Cerebellar cortex (tissue), 1 donor: ENCODE data around the gene MED9.
"Not testable (repeated sequence)": the region's sequence is repeated elsewhere in the genome, so short reads cannot be mapped to it uniquely, and the experiment has no call there.

ENCODE experiments used
- DNase-seq: peaks from one replicate; pipeline ENCODE4 v3.0.0-alpha.2; 2015; ENCODE audit warnings: low spot score

The MED9 gene

DNA sequence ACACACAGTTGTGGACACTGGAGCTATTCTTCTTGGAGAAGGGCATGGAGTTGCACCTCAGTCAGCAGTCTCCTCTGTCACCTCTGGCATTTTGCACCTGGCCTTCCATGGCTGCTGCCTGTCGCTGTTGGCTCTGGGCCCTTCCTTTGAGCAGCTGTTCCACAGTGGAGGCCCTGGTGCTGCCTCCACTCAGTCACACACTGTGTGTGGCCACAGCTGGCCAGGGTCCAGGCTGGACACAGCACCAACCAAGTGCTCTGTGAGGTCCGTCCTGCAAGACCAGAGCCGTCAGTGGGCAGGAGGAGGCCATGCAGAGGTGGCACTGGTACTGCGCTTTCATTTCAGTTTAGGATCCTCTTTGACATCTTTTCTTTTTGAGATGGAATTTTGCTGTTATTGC, 21.6 kb upstream of the MED9 start:
- no peak for DNase-seq

DNA sequence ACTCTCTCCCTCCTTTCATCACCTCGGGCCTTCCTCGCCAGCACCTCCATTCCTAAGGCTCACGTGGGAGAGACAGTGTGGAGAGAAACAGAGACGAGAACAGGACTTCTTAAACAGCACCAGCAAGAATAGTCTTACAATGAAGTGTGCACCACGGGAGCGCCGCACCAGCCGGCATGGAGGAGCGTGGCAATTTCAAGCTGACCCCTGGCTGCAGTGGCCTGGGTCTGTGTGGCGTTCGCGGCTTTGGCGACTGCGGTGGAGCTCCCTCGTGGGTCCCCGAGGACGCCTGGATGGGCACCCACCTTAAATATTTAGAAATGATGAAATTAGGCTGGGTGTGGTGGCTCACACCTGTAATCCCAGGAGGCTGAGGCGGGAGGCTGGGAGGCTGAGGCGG, 20.5 kb upstream of the MED9 start:
- no peak for DNase-seq

DNA sequence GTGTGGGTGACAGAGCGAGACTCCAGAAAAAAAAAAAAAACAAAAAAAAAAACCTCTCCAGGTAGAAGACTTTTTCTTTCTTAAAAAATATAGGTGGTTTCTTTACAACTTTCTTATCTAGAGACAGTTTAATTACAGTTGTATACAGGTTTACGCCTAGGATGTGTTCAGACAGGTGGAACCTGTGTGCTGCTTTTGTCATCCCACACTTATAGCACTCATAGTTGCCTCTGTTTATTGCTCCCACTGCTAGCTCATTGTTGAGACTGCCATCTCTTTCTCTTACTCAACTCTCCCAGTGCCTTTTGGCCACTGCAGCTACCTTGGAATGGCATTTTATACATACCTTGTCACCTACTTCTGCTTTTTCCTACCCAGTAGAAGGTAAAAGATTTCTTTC, 19.1 kb upstream of the MED9 start:
- DNase-seq = no peak

DNA sequence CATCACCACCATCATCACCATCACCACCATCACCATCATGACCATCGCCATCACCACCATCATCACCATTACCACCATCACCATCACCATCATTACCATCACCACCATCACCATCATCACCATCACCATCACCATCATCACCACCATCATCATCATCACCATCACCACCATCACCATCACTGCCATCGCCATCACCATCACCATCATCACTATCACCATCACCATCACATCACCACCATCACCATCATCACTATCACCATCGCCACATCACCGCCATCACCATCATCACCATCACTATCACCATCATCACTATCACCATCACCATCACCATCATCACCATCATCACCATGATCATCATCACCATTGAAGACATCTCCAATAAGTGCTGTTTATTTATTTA, 16.8 kb upstream of the MED9 start:
- DNase-seq = no peak

DNA sequence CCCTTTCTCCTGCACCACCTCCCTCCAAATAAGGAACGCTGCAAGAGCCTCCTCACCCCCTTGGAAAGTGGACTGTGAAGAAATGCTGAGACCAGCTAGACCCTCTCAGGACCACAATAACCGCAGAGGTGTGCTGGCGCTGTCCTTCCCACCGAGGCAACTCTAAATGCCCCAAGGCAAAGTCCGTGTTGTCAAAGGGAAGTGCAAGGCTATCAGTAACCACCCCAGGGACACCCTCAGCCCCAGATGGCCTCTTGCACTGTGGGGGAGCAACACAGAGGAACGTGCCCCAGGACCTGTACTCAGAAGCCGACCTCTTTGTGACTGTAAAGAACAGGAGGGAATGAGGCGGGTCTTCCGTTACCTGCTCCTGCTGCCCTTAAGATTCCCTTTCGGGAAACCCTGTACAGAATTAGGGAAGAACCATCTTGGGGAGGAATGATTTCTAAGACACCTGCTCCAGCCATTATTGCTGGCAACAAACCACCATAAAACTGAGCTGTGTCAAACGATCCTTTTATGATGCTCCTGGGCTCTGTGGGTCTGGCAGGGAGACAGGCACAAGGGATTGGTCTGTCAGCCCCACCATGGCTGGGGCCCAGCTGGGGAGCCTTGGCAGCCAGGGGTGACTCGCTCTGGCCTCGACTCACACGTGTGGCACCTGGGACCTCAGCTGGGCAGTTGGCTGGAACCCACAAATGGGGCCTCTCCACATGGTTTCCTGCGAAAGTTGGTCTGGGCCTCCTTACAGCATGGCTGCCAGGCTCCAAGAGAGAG, 14.6 kb upstream of the MED9 start:
- no peak for DNase-seq

DNA sequence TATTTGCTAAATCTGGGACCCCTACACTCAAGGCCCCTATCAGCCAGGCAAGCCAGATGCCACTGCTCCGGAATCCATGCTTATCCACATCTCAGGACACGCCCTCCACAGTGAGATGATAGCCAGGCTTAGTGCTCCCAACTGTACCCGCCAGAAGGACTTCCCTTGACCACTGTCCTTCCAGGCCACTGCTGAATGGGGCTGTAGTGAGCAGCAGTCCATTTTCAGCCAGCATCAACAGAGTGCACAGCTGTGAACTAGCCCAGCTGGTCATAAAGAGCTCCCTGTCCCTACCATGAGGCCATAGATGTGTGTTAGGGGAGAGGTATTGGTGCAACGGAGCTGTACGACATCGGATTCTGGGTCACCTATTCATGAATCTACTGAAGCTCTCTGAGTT, 13.0 kb upstream of the MED9 start:
- no peak for DNase-seq

DNA sequence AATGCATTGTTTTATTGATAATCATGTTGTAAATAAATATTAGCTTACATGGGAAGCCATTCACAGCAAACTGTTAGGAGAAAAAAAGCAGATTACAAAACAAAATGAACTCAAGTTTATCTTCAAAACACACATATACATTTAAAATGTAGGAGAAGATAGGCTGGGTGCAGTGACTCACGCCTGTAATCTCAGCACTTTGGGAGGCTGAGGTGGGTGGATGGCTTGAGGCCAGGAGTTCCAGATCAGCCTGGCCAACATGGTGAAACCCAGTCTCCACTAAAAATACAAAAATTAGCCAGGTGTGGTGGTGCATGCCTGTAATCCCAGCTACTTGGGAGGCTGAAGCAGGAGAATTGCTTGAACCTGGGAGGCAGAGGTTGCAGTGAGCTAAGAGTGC, 10.9 kb upstream of the MED9 start:
- DNase-seq = not testable (repeated sequence)

DNA sequence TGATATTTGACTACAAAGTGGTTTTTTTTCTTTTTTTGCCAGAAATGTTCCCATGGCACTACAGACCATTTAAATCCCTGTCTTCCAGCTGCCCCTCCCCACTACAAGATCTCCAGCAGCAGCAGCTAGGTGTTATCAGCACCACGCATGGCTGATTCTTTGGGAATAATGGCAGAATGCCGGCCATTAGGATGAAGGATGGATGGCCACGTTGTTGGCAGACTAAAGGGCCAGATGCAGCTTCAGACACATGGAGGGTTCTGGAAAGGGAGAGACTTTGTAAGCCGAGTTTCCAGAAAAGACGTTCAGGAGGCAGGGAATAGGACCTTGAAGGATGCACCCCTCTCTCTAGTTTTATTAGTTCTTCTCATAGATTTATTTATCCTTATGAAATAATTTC, 10.3 kb upstream of the MED9 start:
- peak; percentile 74 for DNase-seq

DNA sequence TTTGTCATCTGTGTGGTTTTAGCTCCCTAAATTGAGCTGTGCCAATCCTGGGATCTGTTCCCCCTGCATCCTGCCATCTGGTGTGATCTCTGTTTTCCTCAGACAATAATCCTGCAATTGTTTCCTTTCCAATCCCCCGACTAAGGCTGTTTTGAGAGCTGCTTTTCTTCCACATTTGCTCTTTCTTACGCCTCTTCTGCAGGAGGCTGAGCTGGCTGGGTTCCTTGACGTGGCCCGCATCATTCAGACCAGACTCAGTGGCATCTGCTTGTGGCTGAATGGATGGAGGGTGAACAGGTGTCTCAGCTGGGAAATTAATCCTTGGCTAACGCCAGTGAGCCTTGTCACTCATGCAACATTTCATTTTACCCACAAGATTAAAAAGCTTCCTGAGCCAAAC, 9.8 kb upstream of the MED9 start:
- DNase-seq = peak; percentile 81

DNA sequence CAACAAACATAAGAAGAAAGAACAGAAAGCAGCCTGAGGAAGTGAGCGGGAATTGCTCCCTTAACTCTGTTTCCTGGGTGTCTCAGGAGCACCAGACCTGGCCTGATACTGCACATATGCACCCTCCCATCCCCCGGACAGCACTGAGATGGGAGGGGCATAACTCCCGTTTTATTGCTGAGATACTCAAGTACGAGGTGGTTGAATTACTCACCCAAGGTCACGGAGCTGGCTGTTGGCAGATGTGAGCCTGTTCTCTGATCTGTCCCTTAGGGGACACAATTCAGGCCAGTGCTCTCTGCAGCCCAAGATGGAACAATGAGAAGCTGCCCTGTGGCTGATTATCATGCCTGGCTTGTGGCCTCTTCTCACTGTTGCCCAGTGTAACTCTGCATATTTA, 9.1 kb upstream of the MED9 start:
- DNase-seq = peak; percentile 24

DNA sequence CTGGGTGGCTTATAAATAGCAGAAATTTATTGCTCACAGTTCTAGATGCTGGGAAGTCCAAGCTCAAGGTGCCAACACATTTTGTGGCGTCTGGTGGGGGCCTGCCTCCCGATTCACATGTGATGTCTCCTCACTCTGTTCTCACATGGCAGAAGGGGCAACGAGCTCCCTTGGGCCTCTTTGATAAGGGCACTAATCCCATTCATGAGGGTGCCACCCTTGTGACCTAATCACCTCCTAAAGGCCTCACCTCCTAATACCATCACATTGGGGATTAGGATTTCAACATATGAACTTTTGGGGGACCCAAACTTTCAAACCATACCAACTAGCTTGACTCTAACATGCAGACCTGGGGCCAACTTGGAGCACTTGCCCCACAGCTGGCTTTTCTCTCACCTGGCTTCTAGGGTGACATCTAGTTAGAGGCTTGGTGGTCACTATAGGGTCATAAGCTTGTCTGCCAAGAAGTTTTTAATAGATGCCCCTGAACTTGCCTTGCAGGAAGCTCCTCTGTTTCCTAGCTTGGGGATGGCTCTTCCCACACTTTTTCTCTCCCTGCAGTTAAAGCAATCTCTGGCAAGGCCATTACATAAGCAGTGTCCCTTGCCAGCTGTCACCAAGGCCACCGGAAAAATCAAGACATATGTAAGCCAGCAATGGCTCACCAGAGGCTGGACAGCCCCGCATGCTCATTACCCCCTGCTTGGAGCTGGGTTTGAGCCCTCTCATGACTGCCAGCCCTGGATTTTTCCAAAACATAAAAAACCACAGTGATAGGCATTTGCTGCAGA, 8.4 kb upstream of the MED9 start:
- DNase-seq = peak; percentile 88

DNA sequence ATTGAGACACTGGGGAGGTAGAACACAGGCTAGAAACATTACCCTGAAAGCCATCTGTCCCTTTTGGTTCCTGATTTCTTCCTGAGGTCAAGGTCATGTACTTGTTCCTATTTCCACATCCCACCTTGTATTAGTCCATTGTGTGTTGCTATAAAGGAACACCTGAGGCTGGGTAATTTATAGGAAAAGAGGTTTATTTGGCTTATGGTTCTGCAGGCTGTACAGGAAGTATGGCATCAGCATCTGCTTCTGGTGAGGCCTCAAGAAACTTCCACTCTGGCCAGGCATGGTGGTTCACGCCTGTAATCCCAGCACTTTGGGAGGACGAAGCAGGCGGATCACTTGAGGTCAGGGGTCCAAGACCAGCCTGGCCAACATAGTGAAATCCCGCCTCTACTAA, 7.4 kb upstream of the MED9 start:
- DNase-seq = no peak

DNA sequence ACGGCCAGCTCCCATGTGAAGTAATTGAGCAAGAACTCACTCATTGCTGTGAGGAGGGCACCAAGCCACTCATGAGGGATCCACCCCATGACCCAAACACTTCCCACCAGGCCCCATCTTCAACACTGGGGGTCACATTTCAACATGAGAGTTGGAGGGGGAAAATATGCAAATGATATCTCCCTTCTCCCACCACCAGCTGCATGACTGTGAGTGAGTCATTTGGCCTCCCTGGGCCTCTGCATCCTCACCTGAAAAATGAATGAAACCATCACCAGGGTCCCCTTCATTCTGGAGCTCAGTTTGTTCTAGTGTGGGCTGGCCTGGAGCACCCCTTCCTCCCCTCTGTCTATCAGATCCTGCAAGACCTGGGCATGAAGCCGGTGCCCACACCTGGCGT, 6.8 kb upstream of the MED9 start:
- no peak for DNase-seq

DNA sequence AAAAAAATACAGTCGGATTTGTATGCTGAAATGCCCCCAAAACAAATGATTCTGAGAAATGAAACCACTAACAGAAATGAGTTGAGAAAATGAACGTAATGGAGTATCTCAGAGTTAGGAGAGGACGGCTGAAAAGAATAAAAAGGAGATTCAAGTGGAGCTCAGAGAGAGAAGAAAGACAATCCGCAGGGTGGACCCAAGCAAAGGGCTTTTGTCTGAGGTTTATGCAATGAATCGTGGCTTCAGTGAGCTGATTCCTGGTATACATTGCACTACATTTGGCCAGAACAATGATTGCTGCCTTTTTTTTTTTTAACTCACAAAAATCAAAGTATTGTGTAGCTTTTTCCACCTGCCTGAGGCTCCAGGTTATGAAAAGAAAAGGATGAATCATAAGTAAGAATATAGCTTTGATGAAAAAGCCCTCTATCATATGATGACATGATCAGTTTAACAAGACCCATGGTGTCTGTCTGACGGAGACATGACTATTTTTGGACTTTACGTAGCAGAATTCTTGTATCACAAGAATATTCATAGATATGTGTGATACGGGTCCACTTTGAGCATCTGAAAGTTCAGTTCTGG, 4.4 kb upstream of the MED9 start:
- no peak for DNase-seq

DNA sequence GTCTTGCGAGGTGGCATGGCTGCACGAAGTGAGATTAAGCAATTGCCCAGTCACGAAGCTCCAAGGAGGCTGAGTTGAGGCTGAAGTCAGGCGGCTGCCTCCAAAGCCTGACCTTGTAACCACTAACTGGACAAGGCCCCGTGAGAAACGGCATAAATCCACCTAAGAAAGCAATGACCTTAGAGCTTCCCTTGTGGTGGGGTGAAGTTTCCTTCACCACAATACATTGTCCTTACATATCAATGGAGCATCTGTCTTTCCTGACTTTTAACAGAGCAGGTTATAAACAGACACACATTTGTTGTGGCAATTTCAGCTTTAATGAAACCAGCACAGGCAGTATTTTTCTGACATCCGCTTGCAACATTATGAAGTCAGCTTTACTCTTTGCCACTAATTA, 2.5 kb upstream of the MED9 start:
- DNase-seq = no peak

DNA sequence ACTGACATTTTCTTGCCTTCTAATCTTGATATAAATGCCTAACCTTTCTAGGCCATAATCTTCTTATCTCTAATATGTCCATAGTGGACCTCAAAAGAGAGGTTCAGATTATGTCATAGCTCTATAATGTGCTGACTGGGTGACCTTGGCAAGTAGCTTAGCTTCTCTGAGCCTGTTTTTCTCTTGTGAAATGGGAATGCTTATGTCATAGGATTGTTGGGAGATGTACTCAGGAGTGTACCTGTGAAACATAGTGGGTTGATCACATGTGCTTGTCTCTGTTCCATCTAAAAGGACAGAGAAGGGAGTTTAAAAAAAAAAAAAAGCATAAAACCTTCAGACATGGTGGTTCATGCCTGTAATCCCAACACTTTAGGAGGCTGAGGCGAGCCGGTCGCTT, 2.4 kb downstream of the MED9 start:
- DNase-seq = no peak

DNA sequence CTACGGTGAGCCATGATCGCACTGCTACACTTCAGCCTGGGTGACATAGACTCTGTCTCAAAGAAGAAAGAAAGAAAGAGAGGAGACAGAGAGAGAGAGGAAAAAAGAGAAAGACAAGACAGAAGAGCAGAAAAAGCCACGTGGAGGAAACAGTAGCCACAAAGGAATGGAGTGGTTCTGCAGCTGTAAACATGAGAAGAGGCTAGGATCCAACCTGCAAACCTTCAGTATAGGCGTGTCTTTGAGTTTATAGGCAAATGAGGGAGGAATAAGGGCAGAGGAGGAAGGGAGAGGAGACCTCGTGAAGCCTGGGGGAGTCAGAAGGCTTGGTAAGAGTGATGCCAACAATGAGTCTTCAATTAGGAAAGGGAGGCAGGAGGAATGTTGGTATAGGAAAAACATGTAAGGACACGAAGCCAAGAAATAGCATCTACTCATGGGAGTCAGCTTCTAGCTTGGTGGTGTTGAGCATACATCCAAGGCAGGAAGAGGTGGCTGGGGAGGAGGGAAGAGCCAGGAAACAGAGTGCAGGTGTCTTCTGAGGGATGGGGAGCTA, 3.9 kb downstream of the MED9 start:
- no peak for DNase-seq

DNA sequence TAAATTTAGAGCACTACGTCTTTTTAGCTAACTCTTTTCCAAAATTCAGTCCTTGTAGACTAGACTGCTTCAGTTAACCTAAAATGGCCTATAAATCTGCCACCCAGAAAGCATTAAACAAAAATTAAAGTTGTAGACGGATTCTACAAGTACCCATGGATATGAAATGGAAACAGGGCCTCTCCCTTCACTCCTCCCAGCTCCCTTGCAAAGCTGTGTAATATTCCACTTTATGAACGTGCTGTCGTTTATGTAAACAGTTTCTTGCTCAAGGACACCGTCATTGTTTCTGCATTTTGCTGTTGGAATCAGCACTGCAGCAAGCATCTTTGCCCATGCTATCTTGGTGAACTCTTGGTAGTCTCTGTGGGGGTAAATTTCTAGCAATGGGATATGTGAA, 5.1 kb downstream of the MED9 start:
- no peak for DNase-seq

DNA sequence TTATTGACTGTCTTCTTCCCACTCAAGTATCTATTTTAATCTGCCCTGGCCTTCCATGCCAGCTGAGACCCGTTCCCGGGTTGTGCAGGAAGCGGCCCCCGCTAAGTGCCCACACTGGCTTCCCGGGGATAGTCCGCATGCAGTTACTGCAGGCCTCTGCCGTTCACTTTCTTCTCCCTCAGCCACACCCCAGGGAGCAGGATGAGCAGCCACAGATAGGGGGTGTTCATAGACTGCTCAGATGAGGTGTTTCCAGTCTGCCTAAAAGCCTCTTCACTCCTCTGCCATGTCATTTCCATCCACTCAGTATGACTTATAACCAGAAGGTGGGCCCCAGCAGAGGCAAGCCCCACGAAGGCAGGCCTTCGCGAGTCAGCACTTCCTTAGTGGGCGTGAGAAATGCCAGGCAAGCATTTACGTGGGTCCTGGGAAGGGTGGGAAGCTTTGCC, 7.7 kb downstream of the MED9 start:
- no peak for DNase-seq

DNA sequence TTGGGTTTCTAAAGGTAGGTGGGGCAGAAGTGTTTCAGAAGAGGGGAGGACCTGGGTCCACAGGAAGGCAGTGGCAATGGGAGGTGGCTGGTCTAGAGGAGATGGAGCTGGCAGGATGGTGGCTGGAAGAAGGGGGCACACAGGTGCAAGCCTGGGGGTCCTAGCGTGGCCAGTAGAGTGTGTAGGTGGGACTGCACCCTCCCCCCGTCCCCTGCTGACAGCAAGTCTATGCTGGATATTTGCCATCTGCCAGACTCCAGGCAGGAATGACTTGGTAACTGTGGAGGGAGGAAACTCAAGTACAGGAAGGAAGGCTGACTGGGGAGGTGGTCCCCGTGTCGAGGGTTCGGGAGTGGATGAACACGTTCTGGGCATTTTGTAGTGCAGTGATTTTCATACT, 8.6 kb downstream of the MED9 start:
- DNase-seq = no peak

DNA sequence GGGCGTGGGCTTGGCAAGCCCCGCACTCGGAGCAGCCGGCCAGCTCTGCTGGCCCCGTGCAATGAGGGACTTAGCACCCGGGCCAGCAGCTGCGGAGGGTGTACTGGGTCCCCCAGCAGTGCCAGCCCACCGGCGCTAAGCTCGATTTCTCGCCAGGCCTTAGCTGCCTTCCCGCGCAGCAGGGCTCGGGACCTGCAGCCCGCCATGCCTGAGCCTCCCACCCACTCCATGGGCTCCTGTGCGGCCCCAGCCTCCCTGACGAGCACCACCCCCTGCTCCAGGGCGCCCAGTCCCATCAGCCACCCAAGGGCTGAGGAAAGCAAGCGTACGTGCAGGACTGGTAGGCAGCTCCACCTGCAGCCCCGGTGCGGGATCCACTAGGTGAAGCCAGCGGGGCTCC, 9.6 kb downstream of the MED9 start:
- not testable (repeated sequence) for DNase-seq

DNA sequence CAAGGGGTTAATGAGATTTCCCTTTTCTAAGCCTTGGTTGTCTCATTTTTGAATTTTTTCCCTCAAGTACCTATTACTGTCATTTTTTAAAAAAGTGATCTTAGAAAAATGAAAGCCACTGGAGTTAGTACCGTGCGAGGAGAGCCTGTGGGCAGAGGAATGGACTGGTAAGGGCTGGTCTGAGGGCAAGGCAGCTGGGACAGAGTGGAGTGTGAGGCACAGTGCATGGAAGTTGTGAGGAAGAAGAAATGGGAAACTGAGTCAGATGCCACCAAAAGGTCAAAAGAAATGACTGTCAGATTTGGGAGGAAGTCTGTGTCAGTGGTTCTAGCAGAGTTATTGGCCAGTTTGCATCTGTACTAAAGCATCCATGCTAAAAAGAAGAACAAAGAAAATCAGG, 11.2 kb downstream of the MED9 start:
- DNase-seq = no peak

DNA sequence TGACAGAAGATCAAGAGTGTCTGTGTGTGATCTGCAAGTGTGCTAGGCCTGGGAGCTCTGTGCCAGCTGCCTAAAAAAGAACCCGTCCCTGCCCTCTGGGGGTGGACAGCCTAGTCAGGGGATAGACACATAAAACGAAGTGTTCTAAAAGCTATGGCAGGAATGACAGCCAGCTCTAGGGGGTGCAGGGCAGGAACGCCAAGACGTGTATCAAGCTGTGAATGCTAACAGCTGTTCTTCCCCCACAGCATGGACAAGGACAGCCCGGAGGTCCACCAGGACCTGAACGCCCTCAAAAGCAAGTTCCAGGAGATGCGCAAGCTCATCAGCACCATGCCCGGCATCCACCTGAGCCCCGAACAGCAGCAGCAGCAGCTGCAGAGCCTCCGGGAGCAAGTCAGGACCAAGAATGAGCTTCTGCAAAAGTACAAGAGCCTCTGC, 14.3 kb downstream of the MED9 start:
- DNase-seq = no peak
